Measurements from ENCODE around the gene RNF169. TPM values are rescaled to one million over a fixed set of nuclear protein-coding genes. Genes with fewer than 3 reads are reported as not detected.
"Not testable (repeated sequence)": the region's sequence is repeated elsewhere in the genome, so short reads cannot be mapped to it uniquely, and the experiment has no call there.

Gene RNF169
- total RNA-seq, 1 donor from 2014 or later, result 13.6 TPM

DNA sequence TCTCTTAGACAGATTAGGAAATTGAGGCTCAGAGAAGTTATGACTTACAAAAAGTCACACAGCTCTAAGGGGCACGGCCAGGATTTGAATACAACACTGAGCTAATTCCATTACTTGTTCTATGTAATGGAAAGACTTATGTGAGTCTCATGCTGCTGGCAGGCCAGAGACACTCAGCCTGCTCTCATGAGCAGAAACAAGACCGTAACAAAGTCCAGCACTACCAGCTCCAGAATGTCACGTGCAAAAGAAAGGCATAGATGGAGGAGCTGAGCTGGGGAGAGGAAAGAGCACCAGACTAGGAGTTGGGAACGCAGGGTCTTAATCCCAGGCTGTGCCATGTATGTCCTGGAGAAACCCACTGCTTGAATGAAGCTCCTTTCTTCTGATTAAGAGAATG, 19.3 kb upstream of the RNF169 start:
- no peak for DNase-seq (ENCODE audit: low spot score)

- DNase-seq (ENCODE audit: low spot score), result no peak
These were observed 17.9 kb upstream of the RNF169 start for GRCh38 chr11:74730571-74731260.

DNA sequence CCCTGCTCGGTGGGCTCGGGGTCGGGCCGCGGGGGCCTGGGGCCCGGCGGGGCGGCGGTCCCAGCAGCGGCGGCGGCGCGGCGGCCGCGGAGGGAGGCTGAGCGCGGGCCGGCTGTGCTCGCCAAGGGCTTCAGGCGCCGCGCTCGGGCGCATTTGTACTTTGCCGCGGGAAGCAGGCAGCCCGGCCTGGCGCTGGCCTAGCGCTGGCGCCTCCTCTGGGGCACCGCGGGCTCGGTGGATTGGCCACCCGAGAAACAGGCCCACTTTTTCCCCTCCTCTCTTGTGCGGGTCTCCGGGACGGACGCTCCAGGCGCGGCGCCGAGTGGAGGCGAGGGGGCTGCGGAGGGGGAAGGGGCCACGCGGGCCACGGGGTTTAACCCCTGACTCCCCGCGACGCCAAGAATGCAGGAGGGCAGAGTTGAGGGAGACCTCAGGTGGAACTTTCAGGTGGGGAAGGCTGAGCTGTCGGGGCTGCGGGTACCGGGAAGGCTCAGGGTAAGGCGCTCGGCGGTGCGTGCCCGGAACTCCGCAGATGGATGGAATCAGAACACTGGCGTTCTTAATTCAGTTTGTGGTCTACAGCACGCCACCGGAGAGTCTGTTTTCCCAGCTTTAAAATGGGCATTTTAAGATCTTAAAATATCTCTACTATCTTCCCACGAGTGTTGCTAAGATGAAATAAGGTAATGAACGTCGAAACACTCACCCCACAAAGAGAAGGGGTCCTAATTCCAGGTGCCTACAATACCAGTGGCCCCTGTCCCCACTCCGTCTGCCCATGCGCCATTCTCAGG, 17.2 kb upstream of the RNF169 start, which contains the start of gene CHRDL2:
CHRDL2 (minus strand) TSS at position 126 of the 794 bp plus-strand sequence. CDS start 538 bp downstream, outside the sequence.
- DNase-seq (ENCODE audit: low spot score), result no peak

GRCh38 chr11:74734559-74734925, 14.1 kb upstream of the RNF169 start:
- no peak for DNase-seq (ENCODE audit: low spot score)

DNA sequence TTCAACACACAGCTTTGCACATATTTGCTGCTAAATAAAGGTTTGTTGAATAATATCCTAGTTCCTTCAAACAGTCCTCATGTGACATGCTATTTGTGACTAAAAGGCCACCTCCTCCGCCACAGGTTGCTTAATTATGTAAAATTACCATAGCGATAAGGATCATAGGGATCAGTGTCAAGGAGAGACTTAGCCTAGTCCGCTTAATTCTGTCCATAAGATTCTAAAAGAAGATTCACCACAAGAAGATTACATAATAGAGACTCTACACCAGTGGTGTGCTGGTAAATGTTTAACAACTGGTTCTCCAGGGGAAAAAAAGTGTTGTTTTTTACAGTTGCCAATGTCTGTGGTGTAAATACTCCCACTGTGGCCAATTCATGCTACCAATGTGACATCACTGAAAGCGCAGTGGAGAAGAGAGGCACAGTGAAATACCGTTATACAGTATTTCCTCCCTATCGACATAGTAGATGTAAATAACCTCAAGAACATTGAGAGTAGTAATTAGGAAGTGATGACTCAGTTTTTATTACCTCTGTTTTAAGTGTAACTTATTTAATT, 13.2 kb upstream of the RNF169 start:
- no peak for DNase-seq (ENCODE audit: low spot score)

DNA sequence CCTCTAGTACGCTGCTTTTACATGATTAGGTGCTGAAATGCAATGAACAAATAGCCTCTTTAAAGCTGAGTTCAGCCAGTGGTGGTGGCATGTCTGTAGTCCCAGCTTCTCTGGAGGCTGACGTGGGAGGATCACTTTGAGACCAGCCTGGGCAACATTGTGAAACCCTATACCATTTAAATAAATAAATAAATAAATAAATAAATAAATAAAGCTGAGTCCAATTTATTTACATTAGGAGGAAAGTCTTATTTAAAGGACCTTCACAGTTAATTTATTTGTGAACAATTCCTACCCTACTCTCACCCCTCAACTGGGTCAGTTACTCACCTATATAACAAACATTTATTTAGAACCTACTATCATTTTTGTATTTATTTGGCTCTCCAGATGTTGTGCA, 12.6 kb upstream of the RNF169 start:
- no peak for DNase-seq (ENCODE audit: low spot score)

GRCh38 chr11:74739546-74740270, 8.9 kb upstream of the RNF169 start:
- DNase-seq (ENCODE audit: low spot score), result no peak

GRCh38 chr11:74742070-74742469, 6.6 kb upstream of the RNF169 start:
- DNase-seq (ENCODE audit: low spot score), result no peak

DNA sequence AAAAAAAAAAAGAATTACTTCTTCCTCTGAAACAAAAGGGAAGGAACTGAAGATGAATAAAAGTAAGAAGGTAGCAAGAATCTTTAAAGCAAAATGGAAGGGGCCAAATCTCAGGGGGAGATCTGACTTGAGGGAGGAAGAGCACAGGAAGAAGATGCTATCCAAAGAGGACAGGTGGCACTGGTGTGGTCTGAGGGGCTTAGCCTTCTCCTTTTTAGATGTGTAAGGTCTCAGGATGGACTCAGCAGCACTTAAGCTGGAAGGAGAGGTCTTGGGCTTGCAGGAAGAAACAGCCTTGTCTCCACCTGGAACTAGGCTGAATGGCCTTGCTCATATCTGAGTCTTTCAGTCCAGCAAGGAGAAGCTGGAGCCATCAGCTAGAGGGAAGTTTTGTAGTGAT, 5.0 kb upstream of the RNF169 start:
- DNase-seq (ENCODE audit: low spot score), result no peak

- no peak for DNase-seq (ENCODE audit: low spot score)
These were observed 4.4 kb upstream of the RNF169 start for GRCh38 chr11:74744277-74744676.

DNA sequence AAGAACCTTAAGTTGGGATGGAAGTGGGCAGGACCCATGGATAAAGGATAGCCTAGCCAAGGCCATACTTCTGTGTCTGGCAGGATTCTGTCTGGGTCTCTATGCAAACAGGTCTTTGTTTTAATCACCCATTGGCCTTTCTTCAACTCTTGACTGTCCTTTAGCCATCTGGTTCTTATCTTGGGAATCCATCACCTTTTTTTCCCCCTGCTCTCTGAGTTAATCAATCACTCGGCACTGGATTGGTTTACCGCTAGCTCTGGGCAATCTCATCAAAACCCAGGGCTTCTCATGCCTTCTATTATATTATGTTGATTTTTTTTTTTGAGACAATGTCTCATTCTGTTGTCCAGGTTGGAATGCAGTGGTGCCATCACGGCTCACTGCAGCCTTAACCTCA, 1.8 kb upstream of the RNF169 start:
- no peak for DNase-seq (ENCODE audit: low spot score)

GRCh38 chr11:74749127-74749964, 697 bp downstream of the RNF169 start:
- DNase-seq (ENCODE audit: low spot score), result no peak

DNA sequence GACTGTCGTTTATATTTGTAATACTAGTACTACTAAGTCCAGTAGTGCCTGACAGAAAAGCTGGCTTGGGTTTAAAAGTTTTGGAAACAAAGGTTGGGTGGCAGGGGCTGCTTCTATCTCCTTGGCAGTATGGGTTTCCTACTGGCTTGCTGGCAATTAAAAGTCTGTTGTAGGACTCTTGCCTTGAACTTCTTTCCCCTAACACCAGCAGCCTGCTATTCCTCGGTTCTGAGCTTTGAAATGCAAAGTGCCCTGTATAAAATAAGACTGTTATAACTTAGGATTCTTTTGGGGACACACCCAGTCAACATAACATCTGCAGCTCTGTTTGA, 1.3 kb downstream of the RNF169 start:
- DNase-seq (ENCODE audit: low spot score), result no peak

- DNase-seq (ENCODE audit: low spot score), result not testable (repeated sequence)
These were observed 1.9 kb downstream of the RNF169 start for GRCh38 chr11:74750598-74750997.

DNA sequence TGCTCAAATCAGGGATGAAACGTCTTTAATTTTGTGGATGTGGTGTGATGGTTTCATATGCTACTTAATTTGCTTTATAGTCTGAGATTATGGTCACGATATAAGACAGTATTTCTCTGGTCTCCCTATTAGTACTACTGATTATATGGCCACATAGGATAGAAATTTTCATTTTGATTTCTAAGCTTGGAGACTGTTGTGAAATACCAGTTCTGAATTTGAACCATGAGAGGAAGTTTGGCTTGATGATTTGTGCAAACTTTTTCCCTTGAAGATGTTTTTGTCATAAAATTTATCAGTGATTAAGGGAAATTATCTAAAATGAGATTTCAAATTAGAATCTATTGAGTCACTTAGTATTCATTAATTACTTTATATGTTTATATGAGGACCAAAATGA, 2.7 kb downstream of the RNF169 start:
- DNase-seq (ENCODE audit: low spot score), result no peak

DNA sequence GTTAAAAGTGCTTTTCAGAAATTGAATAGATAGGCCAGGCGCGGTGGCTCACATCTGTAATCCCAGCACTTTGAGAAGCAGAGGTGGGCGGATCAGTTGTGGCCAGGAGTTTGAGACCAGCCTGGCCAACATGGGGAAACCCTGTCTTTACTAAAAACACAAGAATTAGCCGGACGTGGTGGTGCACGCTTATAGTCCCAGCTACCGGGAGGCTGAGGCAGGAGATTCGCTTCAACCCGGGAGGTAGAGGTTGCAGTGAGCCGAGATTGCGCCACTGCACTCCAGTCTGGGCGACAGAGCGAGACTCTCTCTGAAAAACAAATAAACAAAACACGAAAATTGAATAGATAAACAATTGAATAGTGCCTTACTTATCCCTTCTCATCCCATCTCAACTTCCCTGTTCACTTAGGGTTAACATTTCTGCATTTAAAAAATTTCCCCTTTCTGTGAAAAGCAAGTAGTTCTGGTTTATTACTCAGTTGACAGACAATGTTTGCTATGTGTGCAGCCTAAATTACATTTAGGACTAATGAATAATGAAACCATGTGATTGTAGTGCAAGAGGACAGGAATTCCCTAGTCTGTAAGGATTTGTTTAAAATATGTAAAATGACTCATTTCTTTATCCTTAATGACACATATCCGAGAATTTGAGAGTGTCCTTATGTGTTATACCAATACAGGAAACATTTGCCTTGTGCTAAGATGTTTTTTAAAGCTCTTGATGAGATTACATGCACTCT, 6.0 kb downstream of the RNF169 start:
- no peak for DNase-seq (ENCODE audit: low spot score)

GRCh38 chr11:74755395-74755995, 6.8 kb downstream of the RNF169 start:
- no peak for DNase-seq (ENCODE audit: low spot score)

DNA sequence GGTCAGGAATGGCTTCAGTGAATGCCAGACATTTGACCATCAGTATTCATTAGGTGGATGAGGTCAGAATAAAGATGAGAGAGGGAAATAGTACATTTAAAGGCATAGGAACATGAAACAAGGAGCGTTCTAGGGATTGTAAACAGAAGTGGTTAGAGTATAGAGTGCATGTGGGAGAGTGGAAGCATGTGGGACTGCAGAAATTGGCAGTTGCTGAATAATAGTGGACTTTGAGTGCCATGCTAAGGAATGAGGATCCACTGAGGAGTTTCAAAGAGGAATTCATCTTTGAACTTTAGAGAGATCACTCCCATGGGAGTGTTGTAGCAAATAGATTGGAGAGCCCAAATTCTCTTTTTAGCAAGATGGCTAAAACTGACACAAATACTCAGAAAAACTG, 7.9 kb downstream of the RNF169 start:
- DNase-seq (ENCODE audit: low spot score), result no peak

- DNase-seq (ENCODE audit: low spot score), result no peak
These were observed 18.3 kb downstream of the RNF169 start for GRCh38 chr11:74766905-74767304.

DNA sequence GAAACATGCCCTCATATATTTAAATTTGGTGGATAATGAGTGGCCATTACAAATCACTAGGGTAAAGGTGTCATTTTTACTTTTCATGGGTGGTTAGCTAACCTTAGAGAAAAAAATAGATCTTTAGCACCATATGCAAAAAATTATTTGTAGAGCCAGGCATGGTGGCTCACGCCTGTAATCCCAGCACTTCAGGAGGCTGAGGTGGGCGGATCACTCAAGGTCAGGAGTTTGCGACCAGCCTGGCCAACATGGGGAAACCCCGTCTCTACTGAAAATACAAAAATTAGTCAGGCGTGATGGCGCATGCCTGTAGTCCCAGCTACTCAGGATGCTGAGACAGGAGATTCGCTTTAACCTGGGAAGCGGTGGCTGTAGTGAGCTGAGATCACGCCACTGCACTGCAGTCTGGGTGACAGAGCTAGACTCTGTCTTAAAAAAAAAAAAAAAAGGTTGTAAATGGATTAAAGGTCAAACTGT, 19.6 kb downstream of the RNF169 start:
- not testable (repeated sequence) for DNase-seq (ENCODE audit: low spot score)
